Erythroblast (primary cell): ENCODE results near the gene SCAMP2.

Experiments
- GATA1 ChIP-seq: IDR thresholded peaks from 2 replicates; pipeline ENCODE4 v1.6.1; 2011; ENCODE audit warnings: low read depth, mild to moderate bottlenecking, control low read depth, low read length, moderate library complexity
- POLR2A ChIP-seq: IDR thresholded peaks from 2 replicates; pipeline ENCODE4 v1.6.1; 2011; ENCODE audit warnings: mild to moderate bottlenecking, low read length

DNA sequence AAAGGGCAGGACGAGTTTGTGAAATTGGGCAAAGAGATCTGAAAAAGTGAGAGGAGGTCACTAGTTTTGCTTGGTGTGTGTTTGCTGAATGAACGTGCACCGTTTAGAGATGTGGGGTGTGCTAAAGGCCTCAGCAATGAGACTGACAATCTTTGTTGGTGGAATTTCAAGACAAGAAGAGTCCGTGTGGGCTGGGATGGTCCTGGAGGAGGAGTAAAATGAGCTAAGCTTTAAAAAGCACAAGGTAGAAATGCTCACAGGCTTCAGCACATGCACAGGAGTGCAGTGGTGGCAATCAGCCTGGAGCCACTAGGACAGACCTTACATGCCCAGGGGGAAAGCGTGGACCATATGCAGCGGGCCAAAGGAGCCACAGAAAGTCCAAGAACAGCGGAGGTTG, 48.2 kb downstream of the SCAMP2 start:
- TF ChIP-seq POLR2A: no peak
- TF ChIP-seq GATA1: no peak
